Neural cell (in vitro differentiated cells): Measurements from ENCODE around the gene PIAS1. TPM values are rescaled to one million over a fixed set of nuclear protein-coding genes. Genes with fewer than 3 reads are reported as not detected.

Experiments
- H2AFZ ChIP-seq: fragments of 200-600, 300-800 bp; sonication (generic), shearing (Covaris generic); 2 replicates; pipeline ENCODE4 v1.6.0; 2014; ENCODE audit warnings: low read depth, mild to moderate bottlenecking, antibody characterized with exemption, low read length, moderate library complexity
- H3F3A ChIP-seq: fragments of 200-600 bp; shearing (Covaris generic); 2 replicates; pipeline ENCODE4 v1.6.1; 2016; ENCODE audit warnings: mild to moderate bottlenecking, moderate library complexity, mixed read lengths, antibody characterized with exemption, low read length; ENCODE audit not compliant: insufficient read depth, poor library complexity, severe bottlenecking
- H3K27ac ChIP-seq: fragments of 200-600, 300-800 bp; sonication (generic), shearing (Covaris generic); 2 replicates; pipeline ENCODE4 v1.5.1; 2014; ENCODE audit warnings: mild to moderate bottlenecking, low read length, moderate library complexity
- H3K27me3 ChIP-seq: fragments of 300-800, 200-600 bp; sonication (generic), shearing (Covaris generic); 2 replicates; pipeline ENCODE4 v1.6.0; 2014; ENCODE audit warnings: mild to moderate bottlenecking, low read depth, low read length, moderate library complexity; ENCODE audit not compliant: insufficient read depth
- H3K36me3 ChIP-seq: fragments of 300-800, 200-600 bp; sonication (generic), shearing (Covaris generic); 2 replicates; pipeline ENCODE4 v1.5.1; 2014; ENCODE audit warnings: mild to moderate bottlenecking, antibody characterized with exemption, low read length, moderate library complexity; ENCODE audit not compliant: insufficient read depth
- H3K4me2 ChIP-seq: fragments of 300-800, 200-600 bp; sonication (generic), shearing (Covaris generic); 2 replicates; pipeline ENCODE4 v1.6.0; 2014; ENCODE audit warnings: mild to moderate bottlenecking, low read length
- H3K4me3 ChIP-seq: fragments of 300-800, 200-600 bp; sonication (generic), shearing (Covaris generic); 2 replicates; pipeline ENCODE4 v1.5.1; 2014; ENCODE audit warnings: mild to moderate bottlenecking, low read length, moderate library complexity
- H3K79me2 ChIP-seq: fragments of 200-600 bp; shearing (Covaris generic); replicated peaks from 2 replicates; pipeline ENCODE4 v1.6.0; 2014; ENCODE audit warnings: mild to moderate bottlenecking, low read length, moderate library complexity; ENCODE audit not compliant: insufficient read depth
- H3K9ac ChIP-seq: fragments of 300-800, 200-600 bp; sonication (generic), shearing (Covaris generic); 2 replicates; pipeline ENCODE4 v1.6.1; 2016; ENCODE audit warnings: mild to moderate bottlenecking, low read length, mixed read lengths
- H3K9me2 ChIP-seq: fragments of 200-600 bp; shearing (Covaris generic); 2 replicates; pipeline ENCODE4 v1.6.1; 2016; ENCODE audit warnings: mild to moderate bottlenecking, low read length, mixed read lengths; ENCODE audit not compliant: insufficient read depth
- H3K9me3 ChIP-seq: fragments of 200-600, 300-800 bp; sonication (generic), shearing (Covaris generic); 2 replicates; pipeline ENCODE4 v1.6.1; 2016; ENCODE audit warnings: mild to moderate bottlenecking, mixed run types, low read length, moderate library complexity, mixed read lengths
- H4K20me1 ChIP-seq: fragments of 200-600 bp; shearing (Covaris generic); 2 replicates; pipeline ENCODE4 v1.6.1; 2016; ENCODE audit warnings: mild to moderate bottlenecking, mixed run types; ENCODE audit not compliant: insufficient read depth
- EP300 ChIP-seq: fragments of 450-650 bp; conservative IDR thresholded peaks from 2 replicates; pipeline ENCODE4 v1.6.1; 2014; ENCODE audit warnings: antibody characterized with exemption, mild to moderate bottlenecking, moderate library complexity; ENCODE audit not compliant: poor library complexity, severe bottlenecking
- EZH2 ChIP-seq: fragments of 200-600, 300-800 bp; shearing (Covaris generic), sonication (generic); IDR thresholded peaks from 2 replicates; pipeline ENCODE4 v1.6.1; 2014; ENCODE audit warnings: antibody characterized with exemption, low read length, borderline replicate concordance, mild to moderate bottlenecking; ENCODE audit not compliant: insufficient read depth, poor library complexity, severe bottlenecking
- MXI1 ChIP-seq: fragments of 450-650 bp; conservative IDR thresholded peaks from 2 replicates; pipeline ENCODE4 v1.6.1; 2014; ENCODE audit warnings: antibody characterized with exemption, mild to moderate bottlenecking; ENCODE audit not compliant: poor library complexity, severe bottlenecking
- POLR2AphosphoS5 ChIP-seq: IDR thresholded peaks from 2 replicates; pipeline ENCODE4 v1.6.1; 2012
- RAD21 ChIP-seq: fragments of 450-650 bp; conservative IDR thresholded peaks from 2 replicates; pipeline ENCODE4 v1.6.1; 2014; ENCODE audit warnings: antibody characterized with exemption, mild to moderate bottlenecking, moderate library complexity
- REST ChIP-seq: IDR thresholded peaks from 2 replicates; pipeline ENCODE4 v1.6.1; 2012; ENCODE audit warnings: borderline replicate concordance
- SMC3 ChIP-seq: fragments of 450-650 bp; conservative IDR thresholded peaks from 2 replicates; pipeline ENCODE4 v1.6.1; 2014; ENCODE audit warnings: antibody characterized with exemption, mild to moderate bottlenecking, moderate library complexity; ENCODE audit not compliant: poor library complexity
- TAF1 ChIP-seq: IDR thresholded peaks from 2 replicates; pipeline ENCODE4 v1.6.1; 2012; ENCODE audit warnings: low read depth
- polyA plus RNA-seq: library from polyadenylated mRNA; depleted of rRNA; stranded (reverse); fragments of >200 nt; gene quantifications from 2 replicates; pipeline ENCODE4 v1.2.3, GENCODE V29; 2014
- TF ChIP-seq, protein P1 (sequence below): fragments of 450-650 bp; IDR thresholded peaks from 2 replicates; pipeline ENCODE4 v1.5.1; 2014; ENCODE audit warnings: antibody characterized with exemption, mild to moderate bottlenecking, moderate library complexity; ENCODE audit not compliant: poor library complexity, severe bottlenecking

Gene PIAS1
- polyA plus RNA-seq, 1 donor from 2014 or later, result 14.3 TPM

DNA sequence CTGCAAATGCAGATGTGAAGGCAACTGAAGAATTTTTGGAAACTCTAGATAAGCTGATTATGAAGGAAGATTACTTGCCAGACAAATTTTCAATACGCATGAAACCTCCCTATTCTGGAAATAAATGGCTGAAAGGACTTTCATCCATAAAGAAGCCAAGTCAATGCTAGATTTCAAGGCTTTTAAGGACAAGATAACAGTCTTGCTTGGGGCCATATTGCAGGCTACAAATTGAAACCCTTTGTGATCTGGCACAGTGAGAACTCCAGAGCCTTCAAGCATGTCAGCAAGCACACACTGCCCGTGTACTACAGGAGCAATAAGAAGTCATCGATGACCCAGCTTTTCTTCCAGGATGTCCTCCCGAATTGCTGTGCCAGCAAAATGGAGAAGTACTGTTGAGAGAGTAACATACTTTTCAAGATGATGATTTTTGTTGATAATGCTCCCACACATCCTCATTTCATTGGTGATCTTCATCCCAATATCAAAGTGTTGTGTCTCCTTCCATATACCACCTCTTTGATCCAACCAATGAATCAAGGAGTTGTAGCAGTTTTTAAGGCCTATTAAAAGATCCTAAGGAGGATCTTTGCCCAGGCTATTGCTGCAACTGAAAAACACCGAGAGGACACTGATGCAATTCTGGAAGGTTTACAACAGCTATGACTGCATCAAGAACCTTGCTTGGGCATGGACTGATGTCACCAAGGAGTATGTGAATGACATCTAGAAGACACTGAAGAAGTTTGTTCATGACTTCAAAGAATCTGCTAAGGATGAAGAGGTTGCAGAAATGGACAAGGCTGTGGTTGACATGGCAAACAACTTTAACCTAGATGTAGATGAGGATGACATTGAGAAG lies 130.7 kb downstream of the PIAS1 start:
- Histone ChIP-seq H3K36me3 (peaks cover 7% of the 10 kb centered on the region), H3K27ac (no peak overlapping the region), H3K4me3 (no peak overlapping the region), H3K79me2 (no peaks in the 10 kb centered on the region), H3K27me3 (no peaks in the 10 kb centered on the region), H4K20me1 (no peaks in the 10 kb centered on the region), H3K9ac (no peak overlapping the region), H3F3A (no peaks in the 10 kb centered on the region), H3K9me2 (no peaks in the 10 kb centered on the region), H3K4me2 (no peak overlapping the region), H2AFZ (no peak overlapping the region), H3K9me3 (no peaks in the 10 kb centered on the region)
- TF ChIP-seq TAF1 (no peak), SMC3 (no peak), REST (no peak), EP300 (no peak), MXI1 (no peak), POLR2AphosphoS5 (no peak), EZH2 (no peak), RAD21 (no peak)
- TF ChIP-seq, protein P1, sequence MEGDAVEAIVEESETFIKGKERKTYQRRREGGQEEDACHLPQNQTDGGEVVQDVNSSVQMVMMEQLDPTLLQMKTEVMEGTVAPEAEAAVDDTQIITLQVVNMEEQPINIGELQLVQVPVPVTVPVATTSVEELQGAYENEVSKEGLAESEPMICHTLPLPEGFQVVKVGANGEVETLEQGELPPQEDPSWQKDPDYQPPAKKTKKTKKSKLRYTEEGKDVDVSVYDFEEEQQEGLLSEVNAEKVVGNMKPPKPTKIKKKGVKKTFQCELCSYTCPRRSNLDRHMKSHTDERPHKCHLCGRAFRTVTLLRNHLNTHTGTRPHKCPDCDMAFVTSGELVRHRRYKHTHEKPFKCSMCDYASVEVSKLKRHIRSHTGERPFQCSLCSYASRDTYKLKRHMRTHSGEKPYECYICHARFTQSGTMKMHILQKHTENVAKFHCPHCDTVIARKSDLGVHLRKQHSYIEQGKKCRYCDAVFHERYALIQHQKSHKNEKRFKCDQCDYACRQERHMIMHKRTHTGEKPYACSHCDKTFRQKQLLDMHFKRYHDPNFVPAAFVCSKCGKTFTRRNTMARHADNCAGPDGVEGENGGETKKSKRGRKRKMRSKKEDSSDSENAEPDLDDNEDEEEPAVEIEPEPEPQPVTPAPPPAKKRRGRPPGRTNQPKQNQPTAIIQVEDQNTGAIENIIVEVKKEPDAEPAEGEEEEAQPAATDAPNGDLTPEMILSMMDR, result no peak

DNA sequence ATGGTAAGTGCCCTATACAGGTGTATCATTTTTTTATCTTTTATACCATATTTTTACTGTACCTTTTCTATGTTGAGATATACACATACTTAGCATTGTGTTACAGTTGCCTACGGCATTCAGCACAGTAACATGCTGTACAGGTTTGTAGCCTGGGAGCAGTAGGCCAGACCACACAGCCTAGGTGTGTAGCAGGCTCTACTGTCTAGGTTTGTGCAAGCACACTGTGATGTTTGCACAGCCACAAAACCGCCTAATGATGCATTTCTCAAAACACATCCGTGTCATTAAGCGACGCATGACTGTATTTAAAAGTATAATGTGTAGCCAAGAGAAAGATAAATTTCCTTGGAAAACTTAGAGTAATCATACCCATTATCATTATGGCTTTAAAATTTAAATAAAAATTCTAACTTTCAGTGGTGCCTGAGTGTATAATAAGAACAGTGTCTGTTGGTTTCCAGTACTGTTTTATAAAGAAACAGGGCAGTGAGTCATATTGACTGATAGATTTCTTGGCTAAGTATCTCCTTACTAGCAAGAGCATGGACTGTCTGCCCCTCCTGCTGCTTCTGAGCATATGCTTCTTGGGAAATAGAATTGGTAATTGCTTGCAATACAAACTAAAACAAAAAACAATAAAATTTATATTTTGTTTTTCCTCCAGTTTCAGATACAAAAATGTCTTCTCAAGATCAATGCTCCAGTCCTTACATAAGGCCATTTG lies 132.7 kb downstream of the PIAS1 start:
- Histone ChIP-seq H3K9me2 (no peaks in the 10 kb centered on the region), H3K9ac (no peak overlapping the region), H3K9me3 (no peaks in the 10 kb centered on the region), H3K4me3 (no peak overlapping the region), H2AFZ (no peak overlapping the region), H3F3A (no peaks in the 10 kb centered on the region), H3K27ac (no peak overlapping the region), H3K27me3 (no peaks in the 10 kb centered on the region), H3K36me3 (peaks cover 7% of the 10 kb centered on the region), H3K79me2 (no peaks in the 10 kb centered on the region), H3K4me2 (no peak overlapping the region), H4K20me1 (no peaks in the 10 kb centered on the region)
- no peak for TF ChIP-seq POLR2AphosphoS5
- TF ChIP-seq, protein P1, result no peak
- no peak for TF ChIP-seq SMC3
- TF ChIP-seq REST, result no peak
- TF ChIP-seq EP300, result no peak
- no peak for TF ChIP-seq EZH2
- TF ChIP-seq RAD21, result no peak
- TF ChIP-seq TAF1, result no peak
- TF ChIP-seq MXI1, result no peak
